Subcutaneous adipose tissue (tissue), 4 donors: ENCODE results near the gene DAD1. TPM values are rescaled to one million over a fixed set of nuclear protein-coding genes. Genes with fewer than 3 reads are reported as not detected.

ENCODE experiments used
- total RNA-seq, 4 donors: library from RNA; depleted of rRNA; stranded (reverse); fragments of >200 nt; gene quantifications; one replicate each; pipeline ENCODE4 v1.1.0, GENCODE V29; 2016
- TF ChIP-seq, protein P1 (sequence below): fragments of 450-650 bp; IDR thresholded peaks from one replicate; pipeline ENCODE4 v1.5.1; 2016; ENCODE audit warnings: low read depth, mild to moderate bottlenecking, control low read depth, antibody characterized with exemption, moderate library complexity

Gene DAD1
- total RNA-seq, 4 donors from 2014 or later = 114 to 356 (median 179) TPM

DNA sequence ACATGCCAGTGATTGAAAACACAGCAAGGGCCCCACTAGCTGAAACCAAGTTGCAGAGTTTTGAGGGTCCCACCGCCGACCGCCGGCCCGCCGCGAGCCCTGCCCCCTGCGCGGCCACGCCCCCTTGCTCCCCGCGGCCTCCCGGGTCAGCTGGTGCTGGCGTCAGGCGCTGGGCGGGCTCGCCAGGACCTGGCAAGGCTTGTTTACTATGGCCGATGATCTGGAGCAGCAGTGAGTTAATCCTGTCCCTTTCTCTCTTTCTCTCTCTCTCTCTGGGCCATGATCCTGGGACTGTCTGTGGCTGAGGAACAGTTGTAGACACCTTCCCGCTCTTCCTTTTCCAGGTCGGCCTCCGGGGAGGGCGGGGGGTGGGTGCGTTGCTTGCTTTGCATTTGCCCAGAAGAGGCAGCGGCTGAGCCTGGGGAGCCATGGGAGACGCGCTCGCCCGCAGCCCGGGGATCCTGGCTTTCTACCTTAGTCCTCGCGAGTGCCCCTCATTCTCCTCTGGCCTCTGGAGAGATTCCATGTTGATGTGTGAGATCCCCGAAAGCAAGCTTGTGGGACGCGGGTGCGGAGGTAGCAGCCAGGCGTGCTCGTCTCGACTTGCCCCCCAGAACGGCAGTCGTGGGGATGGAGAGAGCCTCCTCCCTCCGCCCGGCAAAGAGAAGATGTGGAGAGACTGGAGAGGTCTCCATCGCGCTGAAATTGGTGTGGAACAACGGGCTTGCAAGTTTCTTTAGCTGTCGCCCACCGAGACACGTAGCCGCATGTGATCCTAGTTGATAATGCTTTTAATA is 9.3 kb upstream of the DAD1 start, which contains the start of gene ABHD4:
Gene ABHD4, plus strand, starts transcription at position 202 of the 797 bp plus-strand sequence. Its CDS starts 7 bp downstream, at position 209.
- TF ChIP-seq, protein P1, sequence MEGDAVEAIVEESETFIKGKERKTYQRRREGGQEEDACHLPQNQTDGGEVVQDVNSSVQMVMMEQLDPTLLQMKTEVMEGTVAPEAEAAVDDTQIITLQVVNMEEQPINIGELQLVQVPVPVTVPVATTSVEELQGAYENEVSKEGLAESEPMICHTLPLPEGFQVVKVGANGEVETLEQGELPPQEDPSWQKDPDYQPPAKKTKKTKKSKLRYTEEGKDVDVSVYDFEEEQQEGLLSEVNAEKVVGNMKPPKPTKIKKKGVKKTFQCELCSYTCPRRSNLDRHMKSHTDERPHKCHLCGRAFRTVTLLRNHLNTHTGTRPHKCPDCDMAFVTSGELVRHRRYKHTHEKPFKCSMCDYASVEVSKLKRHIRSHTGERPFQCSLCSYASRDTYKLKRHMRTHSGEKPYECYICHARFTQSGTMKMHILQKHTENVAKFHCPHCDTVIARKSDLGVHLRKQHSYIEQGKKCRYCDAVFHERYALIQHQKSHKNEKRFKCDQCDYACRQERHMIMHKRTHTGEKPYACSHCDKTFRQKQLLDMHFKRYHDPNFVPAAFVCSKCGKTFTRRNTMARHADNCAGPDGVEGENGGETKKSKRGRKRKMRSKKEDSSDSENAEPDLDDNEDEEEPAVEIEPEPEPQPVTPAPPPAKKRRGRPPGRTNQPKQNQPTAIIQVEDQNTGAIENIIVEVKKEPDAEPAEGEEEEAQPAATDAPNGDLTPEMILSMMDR = no peak

DNA sequence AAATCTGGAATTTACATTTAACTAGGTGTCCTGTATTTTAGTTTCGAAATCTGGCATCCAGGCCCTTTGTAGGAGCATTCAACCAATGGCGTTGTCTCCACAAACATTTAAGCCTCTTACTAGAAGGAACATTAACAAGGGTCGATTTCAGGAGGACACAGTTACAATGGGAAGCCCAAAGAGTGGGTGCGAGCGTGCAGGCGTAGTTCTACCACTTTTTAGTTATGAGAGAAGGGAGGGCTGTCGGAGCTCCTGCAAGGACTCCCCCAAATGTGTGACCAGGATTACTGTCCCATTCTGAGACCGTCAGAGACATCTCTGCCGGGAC is 8.7 kb upstream of the DAD1 start:
- TF ChIP-seq, protein P1 = no peak

DNA sequence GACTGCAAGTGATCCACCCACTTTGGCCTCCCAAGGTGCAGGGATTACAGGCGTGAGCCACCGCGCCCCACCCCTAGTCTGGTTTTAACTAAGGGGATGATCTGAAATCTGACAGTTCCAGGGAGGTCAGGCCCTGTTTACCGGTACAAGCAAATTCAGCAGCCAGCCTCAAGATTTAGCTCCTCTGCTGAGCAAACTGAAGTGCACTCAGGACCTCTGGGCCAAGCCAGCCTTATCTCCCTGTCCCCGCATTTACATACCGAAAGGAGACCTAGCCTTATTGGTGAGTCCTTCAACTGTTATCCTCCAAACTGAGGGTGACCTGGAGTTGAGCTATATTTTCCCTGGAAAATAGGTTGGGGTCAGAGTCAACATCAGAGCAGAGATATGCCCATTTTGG is 8.2 kb upstream of the DAD1 start:
- TF ChIP-seq, protein P1 = no peak

DNA sequence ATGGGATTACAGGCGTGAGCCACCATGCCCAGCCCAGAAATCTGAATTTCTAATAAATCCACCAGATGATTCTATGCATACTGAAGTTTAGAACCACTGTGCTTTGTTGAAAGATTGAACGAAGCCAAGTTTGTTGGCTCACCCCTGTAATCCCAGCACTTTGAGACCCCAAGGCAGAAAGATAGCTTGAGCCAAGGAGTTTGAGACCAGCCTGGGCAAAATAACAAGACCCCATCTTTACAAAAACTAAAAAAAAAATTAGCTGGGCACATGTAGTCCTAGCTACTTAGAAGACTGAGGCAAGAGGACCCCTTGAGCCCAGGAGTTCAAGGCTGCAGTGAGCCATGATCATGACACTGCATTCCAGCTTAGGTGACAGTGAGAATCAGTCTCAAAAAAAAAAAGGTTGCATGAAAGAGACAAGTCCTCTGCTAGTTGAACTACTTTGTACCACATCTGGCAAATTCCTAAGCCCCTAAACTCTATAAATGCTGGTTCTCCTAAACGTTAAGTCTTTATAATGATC is 7.4 kb upstream of the DAD1 start:
- TF ChIP-seq, protein P1 = no peak

DNA sequence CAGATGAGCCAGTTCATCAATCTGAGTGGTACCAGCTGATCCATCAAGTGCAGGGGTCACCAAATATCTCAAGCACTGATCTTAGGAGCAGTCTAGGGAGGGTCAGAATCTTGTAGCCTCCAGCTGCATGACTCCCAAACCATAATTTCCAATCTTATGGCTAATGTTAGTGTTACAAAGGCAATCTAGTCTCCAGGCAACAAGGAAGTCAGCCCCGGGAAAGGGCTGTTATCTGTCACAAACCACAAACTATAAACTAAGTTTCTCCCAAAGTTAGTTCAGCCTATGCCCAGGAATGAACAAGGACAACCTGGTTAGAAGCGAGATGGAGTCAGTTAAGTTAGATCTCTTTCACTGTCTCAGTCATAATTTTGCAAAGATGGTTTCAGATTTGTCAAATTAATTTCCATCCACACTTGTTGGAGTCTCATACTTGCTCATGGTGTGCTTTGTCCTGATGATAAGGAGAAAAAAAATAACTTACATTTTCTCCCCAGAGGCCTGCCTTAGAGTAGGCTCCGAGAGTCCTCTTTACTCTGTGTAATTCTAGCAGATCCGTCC is 5.2 kb upstream of the DAD1 start:
- TF ChIP-seq, protein P1 = no peak

DNA sequence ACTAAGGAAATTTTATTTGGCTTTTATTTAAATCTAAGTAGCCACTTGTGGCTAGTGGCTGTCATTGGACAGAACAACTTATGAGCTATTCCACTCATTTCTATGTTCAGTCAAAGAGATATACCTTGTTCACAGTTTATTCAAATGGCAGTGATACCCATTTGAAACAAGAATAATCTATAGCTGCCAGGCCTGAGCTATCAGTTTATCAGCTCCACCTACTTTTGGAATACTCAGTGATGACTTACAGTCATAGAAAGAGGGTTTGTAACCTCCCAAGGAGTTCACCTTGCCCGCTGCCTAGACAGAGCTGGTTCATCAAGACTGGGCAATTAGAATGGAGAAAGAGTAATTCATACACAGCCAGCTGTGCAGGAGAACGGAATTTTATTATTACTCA is 4.6 kb upstream of the DAD1 start:
- TF ChIP-seq, protein P1 = no peak

DNA sequence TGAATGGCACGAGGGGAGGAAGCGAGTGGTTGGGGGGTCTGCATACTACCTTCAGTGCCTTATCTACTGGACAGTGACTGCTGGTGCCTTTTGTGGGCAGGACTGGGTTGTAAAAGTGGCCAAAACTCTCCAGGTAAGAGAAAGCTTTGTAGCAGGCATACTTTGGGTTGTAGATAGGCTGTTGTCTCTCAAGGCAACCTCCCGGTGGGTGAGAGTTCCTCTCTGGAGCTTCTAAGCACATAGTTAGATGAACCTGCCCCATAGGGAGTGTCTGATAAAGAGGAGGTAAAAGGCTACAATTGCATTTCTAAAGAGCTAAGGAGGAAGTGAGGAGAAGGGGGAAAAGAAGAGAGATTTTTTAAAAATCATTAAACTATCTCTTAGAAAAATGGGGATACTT is 4.2 kb upstream of the DAD1 start:
- TF ChIP-seq, protein P1 = no peak
